AG10803 (cell line): ENCODE measurements around the gene MFSD1.

Source experiments
- DNase-seq: peaks from one replicate; pipeline ENCODE4 v3.0.0; 2010; ENCODE audit warnings: low read depth
- H3K4me3 ChIP-seq: 2 replicates; pipeline ENCODE4 v1.5.1; 2011; ENCODE audit warnings: mild to moderate bottlenecking, low read length, control low read depth
- TF ChIP-seq, protein P1 (sequence below): conservative IDR thresholded peaks from 2 replicates; pipeline ENCODE4 v1.5.1; 2011; ENCODE audit warnings: mild to moderate bottlenecking, low read length, control low read depth, inconsistent platforms

MFSD1 gene

DNA sequence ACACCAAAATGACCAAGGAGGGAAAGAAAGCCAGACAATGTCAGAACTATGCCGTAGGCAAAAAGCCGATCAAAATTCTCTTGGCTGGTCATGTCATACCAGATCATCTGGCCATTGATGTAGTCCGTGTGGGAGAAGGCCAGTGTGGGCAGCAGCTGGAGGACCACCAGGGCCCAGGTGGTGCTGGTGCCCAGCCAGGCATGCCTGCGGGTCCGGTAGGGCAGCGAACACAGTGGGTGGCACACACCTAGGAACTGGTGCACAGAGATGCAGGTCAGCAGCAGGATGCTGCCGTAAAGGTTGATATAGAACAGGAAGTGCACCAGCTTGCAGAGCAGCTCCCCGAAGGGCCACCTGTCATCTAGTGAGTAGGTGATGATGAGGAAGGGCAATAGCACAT lies 39.5 kb downstream of the MFSD1 start:
- H3K4me3 ChIP-seq = no peak overlapping the region
- no peak for DNase-seq
- TF ChIP-seq, protein P1, sequence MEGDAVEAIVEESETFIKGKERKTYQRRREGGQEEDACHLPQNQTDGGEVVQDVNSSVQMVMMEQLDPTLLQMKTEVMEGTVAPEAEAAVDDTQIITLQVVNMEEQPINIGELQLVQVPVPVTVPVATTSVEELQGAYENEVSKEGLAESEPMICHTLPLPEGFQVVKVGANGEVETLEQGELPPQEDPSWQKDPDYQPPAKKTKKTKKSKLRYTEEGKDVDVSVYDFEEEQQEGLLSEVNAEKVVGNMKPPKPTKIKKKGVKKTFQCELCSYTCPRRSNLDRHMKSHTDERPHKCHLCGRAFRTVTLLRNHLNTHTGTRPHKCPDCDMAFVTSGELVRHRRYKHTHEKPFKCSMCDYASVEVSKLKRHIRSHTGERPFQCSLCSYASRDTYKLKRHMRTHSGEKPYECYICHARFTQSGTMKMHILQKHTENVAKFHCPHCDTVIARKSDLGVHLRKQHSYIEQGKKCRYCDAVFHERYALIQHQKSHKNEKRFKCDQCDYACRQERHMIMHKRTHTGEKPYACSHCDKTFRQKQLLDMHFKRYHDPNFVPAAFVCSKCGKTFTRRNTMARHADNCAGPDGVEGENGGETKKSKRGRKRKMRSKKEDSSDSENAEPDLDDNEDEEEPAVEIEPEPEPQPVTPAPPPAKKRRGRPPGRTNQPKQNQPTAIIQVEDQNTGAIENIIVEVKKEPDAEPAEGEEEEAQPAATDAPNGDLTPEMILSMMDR = no peak

DNA sequence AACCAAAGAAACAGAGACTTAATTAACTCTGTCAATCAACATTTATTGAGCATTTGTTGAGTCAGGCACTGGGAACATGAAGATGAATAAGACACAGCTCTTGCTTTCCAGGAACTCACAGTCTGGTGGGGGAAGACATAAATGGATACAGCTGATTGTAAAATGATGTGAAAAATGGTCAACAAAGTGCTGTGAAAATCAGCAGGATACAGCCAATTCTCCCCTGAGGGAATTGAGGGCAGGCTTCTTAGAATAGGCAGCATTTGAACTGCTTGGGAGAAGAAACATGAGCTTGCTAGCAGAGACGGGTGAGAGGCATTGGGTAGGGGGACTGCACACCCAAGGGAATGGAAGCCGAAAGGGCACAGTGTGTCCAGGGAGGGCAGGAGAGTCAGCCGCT lies 41.1 kb downstream of the MFSD1 start:
- TF ChIP-seq, protein P1 = no peak
- no peak overlapping the region for H3K4me3 ChIP-seq
- DNase-seq = peak; percentile 36

DNA sequence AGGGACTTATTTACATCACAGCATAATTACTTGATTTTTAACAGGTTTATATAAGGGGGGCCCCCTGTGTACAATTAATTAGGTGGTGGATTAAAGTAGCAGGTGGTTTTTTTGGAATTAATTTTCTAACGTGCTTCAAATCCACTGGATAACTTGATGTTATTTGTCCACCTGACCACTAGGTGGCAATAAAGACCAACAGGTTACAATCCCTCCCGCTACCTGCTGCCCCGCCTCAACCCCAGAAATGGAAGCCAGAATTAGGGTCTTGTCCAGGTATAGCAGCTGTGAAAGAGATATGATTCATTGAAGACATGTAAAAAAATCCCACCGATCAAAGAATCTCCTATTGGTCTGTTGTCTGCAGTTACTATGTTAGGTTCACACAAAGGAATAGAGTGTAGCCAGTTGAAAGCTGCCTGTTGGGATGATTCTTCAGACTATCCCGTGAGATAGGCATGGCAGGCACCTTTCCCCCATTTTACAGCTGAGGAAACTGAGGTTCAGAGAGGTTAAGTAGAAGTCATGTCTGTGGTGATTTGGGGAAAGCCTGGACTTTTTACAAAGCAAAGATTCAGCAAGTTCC lies 44.0 kb downstream of the MFSD1 start:
- TF ChIP-seq, protein P1 = peak; percentile 73
- DNase-seq = peak; percentile 18
- H3K4me3 ChIP-seq = no peak overlapping the region

DNA sequence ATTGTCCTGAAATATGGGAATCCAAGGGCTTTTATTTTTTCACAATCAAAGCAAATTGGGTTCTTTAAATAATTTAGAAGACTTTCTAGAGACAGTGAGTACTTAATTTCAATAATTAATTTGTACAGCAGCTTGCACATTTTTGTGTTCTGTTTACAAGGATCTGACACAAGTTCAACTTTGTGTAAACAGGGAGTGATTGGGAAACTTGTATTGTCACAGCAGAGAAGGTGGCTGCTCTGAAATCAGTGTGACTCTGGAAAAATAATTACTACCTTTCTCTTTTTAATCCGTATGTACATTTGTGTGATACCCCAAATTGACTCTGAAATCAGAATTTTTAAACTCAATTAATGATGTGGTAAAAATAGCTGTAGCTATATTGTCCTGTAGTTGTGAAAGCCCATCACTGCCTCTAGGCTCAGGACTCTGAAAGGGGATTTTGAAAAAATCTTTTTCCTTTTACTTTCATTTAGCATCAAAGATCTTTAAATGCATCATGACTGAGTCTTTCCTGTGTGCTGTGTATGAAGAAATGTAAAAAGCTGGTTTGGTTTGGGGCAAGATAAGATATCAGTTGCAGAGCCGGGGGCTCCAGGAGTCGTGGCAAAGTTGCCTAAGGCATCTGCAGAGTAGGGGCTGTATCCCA lies 45.1 kb downstream of the MFSD1 start:
- no peak overlapping the region for H3K4me3 ChIP-seq
- TF ChIP-seq, protein P1 = no peak

DNA sequence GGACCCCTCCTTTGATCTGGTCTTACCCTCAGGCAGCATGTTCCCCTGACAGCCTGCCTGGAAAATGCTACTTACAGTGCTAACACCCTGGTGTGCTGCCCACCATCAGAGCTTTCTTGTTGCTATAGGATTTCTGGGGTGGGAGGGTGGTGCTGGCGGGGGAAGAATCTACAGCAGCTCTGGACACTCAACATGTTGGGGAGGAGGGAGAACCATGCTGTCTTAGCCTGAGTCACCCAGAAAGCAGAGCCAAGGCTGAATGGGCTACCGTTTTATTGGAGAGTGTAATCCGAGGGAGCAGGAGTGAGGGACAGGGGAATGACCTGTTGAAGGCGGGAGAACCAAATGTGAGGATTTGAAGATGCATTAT lies 45.6 kb downstream of the MFSD1 start:
- peak; percentile 9 for DNase-seq
- TF ChIP-seq, protein P1 = no peak
- no peak overlapping the region for H3K4me3 ChIP-seq

More for the DNA sequence above, 45.1 kb downstream of the MFSD1 start:
- no peak for DNase-seq

DNA sequence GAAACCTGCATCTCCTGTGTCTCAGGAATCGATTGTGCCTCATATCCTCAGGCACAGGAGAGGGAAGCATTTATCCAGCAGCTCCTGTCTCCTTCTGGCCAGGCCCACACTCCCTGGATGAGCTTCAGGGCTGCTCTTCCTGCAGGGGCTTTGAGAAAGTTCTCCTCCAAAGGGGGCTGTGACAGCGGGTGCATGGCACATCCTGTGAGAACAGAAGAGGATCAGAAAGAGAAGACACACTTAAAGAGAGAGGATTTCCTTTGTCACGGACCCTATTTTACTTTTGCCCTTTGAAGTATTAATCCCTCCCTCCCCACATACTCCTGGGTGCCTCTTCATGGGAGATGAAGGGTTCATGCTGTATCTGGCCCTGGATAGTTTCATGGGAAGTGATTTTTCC lies 46.0 kb downstream of the MFSD1 start:
- TF ChIP-seq, protein P1 = no peak
- DNase-seq = no peak
- H3K4me3 ChIP-seq = no peak overlapping the region

DNA sequence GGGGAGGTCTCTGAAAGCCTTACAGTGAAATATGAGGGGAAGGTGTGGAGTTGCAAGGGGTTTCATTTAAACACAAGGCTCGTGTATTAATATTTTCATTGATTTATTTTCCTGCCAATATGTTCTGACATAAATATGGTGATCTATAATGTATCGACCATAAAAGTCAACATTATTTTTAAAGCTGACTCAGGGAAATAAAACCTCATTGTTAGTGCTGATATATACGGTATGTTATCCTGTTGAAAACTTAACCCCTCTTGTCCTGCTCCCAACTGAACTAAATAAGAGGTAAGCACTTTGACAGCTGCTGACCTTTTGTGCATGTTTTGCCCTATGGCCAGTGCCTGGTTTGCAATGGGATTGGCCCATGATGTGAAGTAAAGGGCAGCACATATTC lies 47.9 kb downstream of the MFSD1 start:
- no peak overlapping the region for H3K4me3 ChIP-seq
- TF ChIP-seq, protein P1 = no peak

More for the DNA sequence above, 47.9 kb downstream of the MFSD1 start:
- DNase-seq = no peak
